Peyer's patch (tissue), 4 donors: ENCODE measurements around the gene TRHDE. TPM values are rescaled to one million over a fixed set of nuclear protein-coding genes. Genes with fewer than 3 reads are reported as not detected.

Experiments used
- DNase-seq, 3 donors: peaks; one replicate each; pipeline ENCODE4 v3.0.0-alpha.2; 2017 to 2019
- H3K27ac ChIP-seq, 4 donors: fragments of 200-600 bp; sonication (generic); one replicate each; pipeline ENCODE4 v1.5.1; 2016 to 2019
- H3K27me3 ChIP-seq, 2 donors: fragments of 200-600 bp; sonication (generic); one replicate each; pipeline ENCODE4 v1.5.1; 2019
- H3K36me3 ChIP-seq, 3 donors: fragments of 200-600 bp; sonication (generic); one replicate each; pipeline ENCODE4 v1.5.1; 2016 to 2019
- H3K4me1 ChIP-seq, 4 donors: fragments of 200-600 bp; sonication (generic); one replicate each; pipeline ENCODE4 v1.5.1; 2016 to 2019
- H3K4me3 ChIP-seq, 4 donors: fragments of 200-600 bp; sonication (generic); 1 replicate in 3 of 4; 2 replicates in 1 of 4; pipeline ENCODE4 v1.5.1; 2016 to 2019; ENCODE audit warnings: mild to moderate bottlenecking in 1 of 4
- H3K9me3 ChIP-seq, 4 donors: fragments of 200-600 bp; sonication (generic); one replicate each; pipeline ENCODE4 v1.5.1; 2016 to 2019; ENCODE audit warnings: mild to moderate bottlenecking in 1 of 4
- POLR2A ChIP-seq, 2 donors: fragments of 450-650 bp; IDR thresholded peaks; one replicate each; pipeline ENCODE4 v1.5.1; 2017; ENCODE audit warnings: antibody characterized with exemption in 2 of 2, mild to moderate bottlenecking in 2 of 2, moderate library complexity in 2 of 2
- total RNA-seq, 4 donors: library from RNA; depleted of rRNA; stranded (reverse); fragments of >200 nt; gene quantifications; one replicate each; pipeline ENCODE4 v1.1.0, GENCODE V29; 2016
- TF ChIP-seq, protein P1 (sequence below), 6 experiments: fragments of 450-650 bp in 4 of 6; fragments of 200-600 bp in 2 of 6; sonication (generic) in 1 of 6; IDR thresholded peaks; one replicate each; pipeline ENCODE4 v1.5.1; 2017 to 2019; ENCODE audit warnings: antibody characterized with exemption in 6 of 6, mild to moderate bottlenecking in 3 of 6, moderate library complexity in 1 of 6

Gene TRHDE
- total RNA-seq, 4 donors from 2014 or later = 3.3 to 23.8 (median 15.2) TPM

DNA sequence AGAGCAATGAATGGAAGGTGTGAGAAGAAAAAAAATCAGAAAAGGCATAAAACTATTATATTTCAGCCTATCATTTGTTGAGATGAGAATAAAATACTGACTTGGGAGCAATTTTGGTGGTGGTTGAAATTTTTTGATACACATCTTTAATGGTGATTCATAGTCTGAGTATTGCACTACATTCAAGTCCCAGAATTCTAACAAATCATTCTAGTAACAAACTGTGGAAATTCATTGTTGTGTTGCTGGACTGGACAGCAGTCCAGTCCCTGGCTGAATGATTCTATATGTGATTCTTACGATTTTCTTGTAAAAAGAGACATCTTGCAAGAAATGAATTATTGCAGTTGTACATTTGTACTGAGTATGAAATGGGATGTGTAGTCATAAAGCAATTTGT lies 268.6 kb downstream of the TRHDE start:
- Histone ChIP-seq H3K9me3 (no peaks in the 10 kb centered on the region), H3K27ac (no peak overlapping the region)

DNA sequence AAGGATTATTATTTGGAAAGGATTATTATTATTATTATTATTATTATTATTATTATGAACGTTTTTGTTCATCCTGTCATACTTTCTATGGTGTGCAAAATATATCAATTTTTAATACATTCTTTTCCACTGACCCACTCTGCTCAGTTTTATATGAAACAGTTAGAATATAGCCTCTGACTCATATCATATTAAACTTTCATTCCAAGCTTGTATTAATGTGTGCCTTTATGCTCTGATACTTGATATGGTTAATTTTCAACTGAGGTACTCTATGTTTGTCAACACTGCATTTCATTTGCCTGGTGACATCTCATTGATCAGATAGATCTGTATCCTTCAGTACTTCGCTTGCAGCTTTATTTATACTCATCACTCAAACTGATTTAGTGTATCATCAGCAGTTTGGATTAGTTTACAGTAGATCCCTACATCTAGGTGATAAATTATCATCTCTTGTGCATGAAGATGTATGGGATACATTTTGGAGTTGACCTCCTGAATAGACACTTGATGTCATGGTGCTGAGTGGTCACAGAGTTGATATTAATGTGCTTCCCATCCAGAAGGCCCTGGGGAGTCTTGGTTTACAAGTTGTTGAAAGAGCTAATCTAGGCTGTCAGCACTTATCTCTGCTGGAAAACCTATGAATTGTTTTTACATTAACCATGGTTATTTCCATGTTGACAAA lies 271.8 kb downstream of the TRHDE start:
- no peak for DNase-seq
- no peak for TF ChIP-seq POLR2A (IDR thresholded peaks at IDR 0.05)
- TF ChIP-seq, protein P1, sequence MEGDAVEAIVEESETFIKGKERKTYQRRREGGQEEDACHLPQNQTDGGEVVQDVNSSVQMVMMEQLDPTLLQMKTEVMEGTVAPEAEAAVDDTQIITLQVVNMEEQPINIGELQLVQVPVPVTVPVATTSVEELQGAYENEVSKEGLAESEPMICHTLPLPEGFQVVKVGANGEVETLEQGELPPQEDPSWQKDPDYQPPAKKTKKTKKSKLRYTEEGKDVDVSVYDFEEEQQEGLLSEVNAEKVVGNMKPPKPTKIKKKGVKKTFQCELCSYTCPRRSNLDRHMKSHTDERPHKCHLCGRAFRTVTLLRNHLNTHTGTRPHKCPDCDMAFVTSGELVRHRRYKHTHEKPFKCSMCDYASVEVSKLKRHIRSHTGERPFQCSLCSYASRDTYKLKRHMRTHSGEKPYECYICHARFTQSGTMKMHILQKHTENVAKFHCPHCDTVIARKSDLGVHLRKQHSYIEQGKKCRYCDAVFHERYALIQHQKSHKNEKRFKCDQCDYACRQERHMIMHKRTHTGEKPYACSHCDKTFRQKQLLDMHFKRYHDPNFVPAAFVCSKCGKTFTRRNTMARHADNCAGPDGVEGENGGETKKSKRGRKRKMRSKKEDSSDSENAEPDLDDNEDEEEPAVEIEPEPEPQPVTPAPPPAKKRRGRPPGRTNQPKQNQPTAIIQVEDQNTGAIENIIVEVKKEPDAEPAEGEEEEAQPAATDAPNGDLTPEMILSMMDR (IDR thresholded peaks at IDR 0.05) = no peak
- Histone ChIP-seq H3K9me3 (no peaks in the 10 kb centered on the region), H3K27me3 (no peaks in the 10 kb centered on the region), H3K4me3 (no peak overlapping the region), H3K36me3 (no peaks in the 10 kb centered on the region), H3K27ac (no peak overlapping the region), H3K4me1 (no peaks in the 10 kb centered on the region)

More for the DNA sequence above, 268.6 kb downstream of the TRHDE start:
- TF ChIP-seq, protein P1 (IDR thresholded peaks at IDR 0.05) = no peak
- no peak for TF ChIP-seq POLR2A (IDR thresholded peaks at IDR 0.05)
- no peaks in the 10 kb centered on the region for H3K27me3 ChIP-seq
- DNase-seq = no peak
- no peaks in the 10 kb centered on the region for H3K4me1 ChIP-seq
- no peak overlapping the region for H3K4me3 ChIP-seq
- H3K36me3 ChIP-seq = no peaks in the 10 kb centered on the region

DNA sequence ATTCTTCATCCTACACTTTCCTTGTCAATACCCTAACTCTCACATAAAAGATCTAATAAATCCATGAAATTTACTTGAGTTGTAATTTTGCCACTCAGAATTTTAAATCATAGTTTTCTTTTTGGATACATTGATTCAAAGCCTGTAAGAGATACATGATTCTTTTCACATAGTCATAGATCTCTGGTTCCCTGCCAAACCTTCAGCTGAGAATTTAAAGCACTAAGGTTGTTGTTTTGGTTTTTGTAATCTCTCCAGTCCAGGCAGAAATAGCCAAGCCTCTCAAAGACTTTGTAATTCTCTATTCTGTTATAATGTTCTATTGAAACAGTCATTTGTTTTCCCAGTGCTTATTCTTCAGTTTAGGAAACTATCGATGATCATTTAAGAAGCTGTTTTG lies 273.9 kb downstream of the TRHDE start:
- Histone ChIP-seq H3K4me3 (no peak overlapping the region), H3K4me1 (no peaks in the 10 kb centered on the region), H3K27me3 (no peaks in the 10 kb centered on the region), H3K9me3 (no peaks in the 10 kb centered on the region), H3K27ac (no peak overlapping the region), H3K36me3 (no peaks in the 10 kb centered on the region)
- DNase-seq = no peak
- TF ChIP-seq POLR2A (IDR thresholded peaks at IDR 0.05) = no peak
- TF ChIP-seq, protein P1 (IDR thresholded peaks at IDR 0.05) = no peak

DNA sequence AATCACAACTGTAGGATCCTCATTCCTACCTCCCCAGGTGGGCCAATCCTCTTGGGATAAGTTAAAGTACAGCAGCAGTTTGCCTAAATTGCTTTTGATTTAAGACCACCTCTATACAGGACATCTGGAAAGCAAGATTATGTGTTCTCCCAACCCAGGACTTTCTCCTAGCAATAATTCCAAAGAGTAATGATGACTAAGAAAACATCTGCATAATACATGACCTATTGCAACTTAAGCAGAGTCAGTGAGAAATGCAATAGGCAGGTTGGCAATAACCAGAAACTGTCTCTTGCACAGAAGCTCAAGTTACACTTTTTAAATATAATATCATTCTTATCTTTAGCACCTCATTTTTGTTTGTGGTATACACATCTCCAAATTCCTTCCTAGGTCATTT lies 275.4 kb downstream of the TRHDE start:
- Histone ChIP-seq H3K27ac (no peak overlapping the region), H3K9me3 (no peaks in the 10 kb centered on the region), H3K4me3 (no peak overlapping the region), H3K4me1 (no peaks in the 10 kb centered on the region), H3K27me3 (no peaks in the 10 kb centered on the region), H3K36me3 (no peaks in the 10 kb centered on the region)
- TF ChIP-seq, protein P1 (IDR thresholded peaks at IDR 0.05) = no peak
- no peak for TF ChIP-seq POLR2A (IDR thresholded peaks at IDR 0.05)
- no peak for DNase-seq

DNA sequence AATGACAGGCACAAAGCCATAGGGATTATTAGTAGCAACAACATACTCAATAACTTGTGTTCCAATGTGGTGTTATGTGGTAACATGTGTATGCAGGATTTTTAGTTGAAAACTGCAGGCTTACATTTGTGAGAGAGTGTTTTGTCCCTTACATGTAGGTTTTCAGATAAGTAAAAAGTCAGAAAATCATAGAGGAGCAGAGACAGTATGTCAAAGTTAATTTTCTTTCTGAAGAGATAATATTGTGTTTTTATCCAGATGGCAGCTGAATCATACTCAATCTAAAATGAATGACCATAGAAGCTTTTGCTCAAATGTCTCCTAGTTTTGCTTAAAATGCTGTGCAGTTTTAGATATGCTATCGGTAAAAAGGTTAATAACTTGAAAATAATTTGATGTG lies 277.0 kb downstream of the TRHDE start:
- Histone ChIP-seq H3K9me3 (no peaks in the 10 kb centered on the region), H3K27ac (no peak overlapping the region), H3K36me3 (no peaks in the 10 kb centered on the region)

More for the DNA sequence above, 277.0 kb downstream of the TRHDE start:
- no peak for TF ChIP-seq POLR2A (IDR thresholded peaks at IDR 0.05)
- TF ChIP-seq, protein P1 (IDR thresholded peaks at IDR 0.05) = no peak
- Histone ChIP-seq H3K4me1 (no peaks in the 10 kb centered on the region), H3K27me3 (no peaks in the 10 kb centered on the region), H3K4me3 (no peak overlapping the region)
- DNase-seq = no peak
